HG02798 (cell line): ENCODE measurements around the gene KCNK1.

ENCODE experiments used
- ATAC-seq: cut with Tn5 transposase; IDR thresholded peaks from one replicate; pipeline ENCODE4 v1.9.1; 2021; ENCODE audit warnings: mild to moderate bottlenecking; ENCODE audit not compliant: unreplicated experiment, poor library complexity

Gene KCNK1

GRCh38 chr1:233635765-233636502, 22.0 kb downstream of the KCNK1 start:
- no peak for ATAC-seq

GRCh38 chr1:233636503-233636877, 22.6 kb downstream of the KCNK1 start:
- no peak for ATAC-seq

- no peak for ATAC-seq
Observed at GRCh38 chr1:233638513-233638912, 24.6 kb downstream of the KCNK1 start.

- ATAC-seq, result no peak
Observed at GRCh38 chr1:233639611-233640010, 25.7 kb downstream of the KCNK1 start.

- ATAC-seq, result no peak
Observed at GRCh38 chr1:233640179-233640578, 26.3 kb downstream of the KCNK1 start.

- ATAC-seq, result no peak
Observed at GRCh38 chr1:233641029-233641428, 27.1 kb downstream of the KCNK1 start.

GRCh38 chr1:233647073-233647472, 33.2 kb downstream of the KCNK1 start:
- no peak for ATAC-seq

GRCh38 chr1:233647636-233648035, 33.7 kb downstream of the KCNK1 start:
- ATAC-seq, result no peak

GRCh38 chr1:233651061-233651460, 37.2 kb downstream of the KCNK1 start:
- no peak for ATAC-seq

GRCh38 chr1:233651563-233652233, 37.8 kb downstream of the KCNK1 start:
- no peak for ATAC-seq

GRCh38 chr1:233652526-233652925, 38.6 kb downstream of the KCNK1 start:
- no peak for ATAC-seq

GRCh38 chr1:233654658-233655280, 40.9 kb downstream of the KCNK1 start:
- no peak for ATAC-seq

GRCh38 chr1:233655301-233655740, 41.4 kb downstream of the KCNK1 start:
- no peak for ATAC-seq

- ATAC-seq, result no peak
Observed at GRCh38 chr1:233656032-233656635, 42.2 kb downstream of the KCNK1 start.

GRCh38 chr1:233656687-233657086, 42.8 kb downstream of the KCNK1 start:
- no peak for ATAC-seq

- no peak for ATAC-seq
Observed at GRCh38 chr1:233657466-233657865, 43.6 kb downstream of the KCNK1 start.

- no peak for ATAC-seq
Observed at GRCh38 chr1:233659495-233659894, 45.6 kb downstream of the KCNK1 start.

GRCh38 chr1:233661376-233662159, 47.7 kb downstream of the KCNK1 start:
- ATAC-seq, result no peak

GRCh38 chr1:233662575-233663304, 48.8 kb downstream of the KCNK1 start:
- no peak for ATAC-seq

- no peak for ATAC-seq
Observed at GRCh38 chr1:233664253-233664652, 50.3 kb downstream of the KCNK1 start.
